ENCODE measurements around the gene LEO1. TPM values are rescaled to one million over a fixed set of nuclear protein-coding genes. Genes with fewer than 3 reads are reported as not detected.

The LEO1 gene
- total and polyA plus RNA-seq, 2 of the 13 experiments (the other 11 are each of a cell fraction or from before 2014, with no cell fraction given) = 17.0 to 60.3 TPM

DNA sequence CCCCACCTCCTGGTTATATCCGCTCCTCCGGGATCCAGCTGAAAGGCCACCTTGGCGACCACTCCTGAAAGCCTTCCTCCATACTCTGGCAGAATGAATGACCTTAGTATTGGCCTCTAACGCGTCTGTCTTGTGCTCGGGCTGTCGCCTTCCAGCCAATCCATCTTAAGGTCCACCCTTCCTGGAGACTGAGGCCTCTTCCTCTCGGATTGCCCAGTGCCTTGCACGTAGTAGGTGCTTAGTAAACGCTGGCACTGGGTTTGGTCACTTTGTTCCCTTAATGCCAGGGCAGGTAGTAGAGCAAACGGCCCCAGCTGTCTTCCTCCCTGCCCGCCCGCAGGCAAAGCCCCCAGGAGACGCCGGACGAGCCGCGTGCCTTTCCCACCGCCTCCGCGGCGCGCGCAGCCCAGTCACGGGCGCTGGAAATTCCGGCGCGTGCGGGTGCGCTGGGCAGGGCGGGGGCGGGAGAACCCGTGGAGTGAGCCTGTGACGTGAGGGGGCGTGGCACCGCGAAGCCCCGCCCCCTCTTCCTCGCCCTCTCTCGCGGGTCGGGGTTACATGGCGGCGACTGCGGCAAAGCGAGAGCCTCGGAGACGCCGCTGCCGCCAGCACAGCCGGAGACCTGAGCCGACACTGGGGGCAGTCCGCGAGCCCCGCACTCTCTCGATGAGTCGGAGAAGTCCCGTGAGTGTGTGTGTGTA lies 47.3 kb upstream of the LEO1 start, which contains the start of gene MAPK6:
Gene MAPK6 (plus strand): TSS at position 527 of the 701 bp plus-strand sequence. CDS start 27,242 bp downstream, outside the sequence.
- peak within 1 kb of the TSS; percentile 100 for H3K4me2 ChIP-seq (ENCODE audit: low read depth, low read length)
- in situ Hi-C loops (cut with HindIII; ENCODE audit: extremely low pct_ligation_motif_present, low pct_unique_long_range_greater_than_20kb) = no loop called here
- peak within 1 kb of the TSS; percentile 99 for H3K9ac ChIP-seq (ENCODE audit: insufficient read depth, low read depth, low read length)
- 31% methylated on average over 13 of the region's 59 CpGs for WGBS (ENCODE audit: low lambda C conversion rate)
- intact Hi-C loops (cut with micrococcal nuclease; ENCODE audit: unreplicated experiment) = no loop called here
- no peak for FAIRE-seq
- H3K27me3 ChIP-seq (ENCODE audit: control insufficient read depth in 1 of 2, insufficient read depth in 2 of 2, low read length in 2 of 2) = no peaks in the 10 kb centered on the region; a peak in 1 of 5 replicates
- H3K4me3 ChIP-seq (replicated peaks in 1 of 3; ENCODE audit: insufficient read depth in 1 of 3, low read depth in 2 of 3, low read length in 3 of 3) = peak within 1 kb of the TSS; percentile 62 to 99 (median 77)
- peaks cover 38% of the 10 kb centered on the region for H3K4me1 ChIP-seq (ENCODE audit: insufficient read depth, low read length)
- peak within 1 kb of the TSS; percentile 99 for H3K27ac ChIP-seq (ENCODE audit: extremely low read length, insufficient read depth, low read length)
- peaks cover 17% of the 10 kb centered on the region for H4K20me1 ChIP-seq (ENCODE audit: insufficient read depth, low read length)
- H3K36me3 ChIP-seq (replicated peaks in 1 of 2; ENCODE audit: control insufficient read depth in 1 of 2, insufficient read depth in 2 of 2, low read length in 2 of 2) = no peaks in the 10 kb centered on the region
- peak; percentile 68 for ATAC-seq
- DNase-seq (ENCODE audit: low spot score) = peak; percentile 80
- no peaks in the 10 kb centered on the region for H3K9me3 ChIP-seq (ENCODE audit: low read length)
- peaks cover 49% of the 10 kb centered on the region for H3K79me2 ChIP-seq (ENCODE audit: insufficient read depth, low read length)
- BruUV-seq (replicated peaks) = no TSS peak
- CTCF ChIA-PET (ENCODE audit: low intra/inter-chr PET ratio, low total read pairs) = no interaction called here
- H2AFZ ChIP-seq (ENCODE audit: low read length) = no peak within 1 kb of the TSS
- POLR2A ChIA-PET = interaction anchor here (0.9 to 1.8 kb wide), 5 partner anchors 9 to 59 kb away, joined by 3 to 10 read pairs (median 4); partner anchors contain the start of gene LEO1
- peak; percentile 91 for TF ChIP-seq HDAC1 (CRISPR knock-in tag; IDR thresholded peaks at IDR 0.05)
- TF ChIP-seq RORA (CRISPR knock-in tag; IDR thresholded peaks at IDR 0.05) = no peak
- TF ChIP-seq, protein P1, sequence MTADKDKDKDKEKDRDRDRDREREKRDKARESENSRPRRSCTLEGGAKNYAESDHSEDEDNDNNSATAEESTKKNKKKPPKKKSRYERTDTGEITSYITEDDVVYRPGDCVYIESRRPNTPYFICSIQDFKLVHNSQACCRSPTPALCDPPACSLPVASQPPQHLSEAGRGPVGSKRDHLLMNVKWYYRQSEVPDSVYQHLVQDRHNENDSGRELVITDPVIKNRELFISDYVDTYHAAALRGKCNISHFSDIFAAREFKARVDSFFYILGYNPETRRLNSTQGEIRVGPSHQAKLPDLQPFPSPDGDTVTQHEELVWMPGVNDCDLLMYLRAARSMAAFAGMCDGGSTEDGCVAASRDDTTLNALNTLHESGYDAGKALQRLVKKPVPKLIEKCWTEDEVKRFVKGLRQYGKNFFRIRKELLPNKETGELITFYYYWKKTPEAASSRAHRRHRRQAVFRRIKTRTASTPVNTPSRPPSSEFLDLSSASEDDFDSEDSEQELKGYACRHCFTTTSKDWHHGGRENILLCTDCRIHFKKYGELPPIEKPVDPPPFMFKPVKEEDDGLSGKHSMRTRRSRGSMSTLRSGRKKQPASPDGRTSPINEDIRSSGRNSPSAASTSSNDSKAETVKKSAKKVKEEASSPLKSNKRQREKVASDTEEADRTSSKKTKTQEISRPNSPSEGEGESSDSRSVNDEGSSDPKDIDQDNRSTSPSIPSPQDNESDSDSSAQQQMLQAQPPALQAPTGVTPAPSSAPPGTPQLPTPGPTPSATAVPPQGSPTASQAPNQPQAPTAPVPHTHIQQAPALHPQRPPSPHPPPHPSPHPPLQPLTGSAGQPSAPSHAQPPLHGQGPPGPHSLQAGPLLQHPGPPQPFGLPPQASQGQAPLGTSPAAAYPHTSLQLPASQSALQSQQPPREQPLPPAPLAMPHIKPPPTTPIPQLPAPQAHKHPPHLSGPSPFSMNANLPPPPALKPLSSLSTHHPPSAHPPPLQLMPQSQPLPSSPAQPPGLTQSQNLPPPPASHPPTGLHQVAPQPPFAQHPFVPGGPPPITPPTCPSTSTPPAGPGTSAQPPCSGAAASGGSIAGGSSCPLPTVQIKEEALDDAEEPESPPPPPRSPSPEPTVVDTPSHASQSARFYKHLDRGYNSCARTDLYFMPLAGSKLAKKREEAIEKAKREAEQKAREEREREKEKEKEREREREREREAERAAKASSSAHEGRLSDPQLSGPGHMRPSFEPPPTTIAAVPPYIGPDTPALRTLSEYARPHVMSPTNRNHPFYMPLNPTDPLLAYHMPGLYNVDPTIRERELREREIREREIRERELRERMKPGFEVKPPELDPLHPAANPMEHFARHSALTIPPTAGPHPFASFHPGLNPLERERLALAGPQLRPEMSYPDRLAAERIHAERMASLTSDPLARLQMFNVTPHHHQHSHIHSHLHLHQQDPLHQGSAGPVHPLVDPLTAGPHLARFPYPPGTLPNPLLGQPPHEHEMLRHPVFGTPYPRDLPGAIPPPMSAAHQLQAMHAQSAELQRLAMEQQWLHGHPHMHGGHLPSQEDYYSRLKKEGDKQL (CRISPR knock-in tag; IDR thresholded peaks at IDR 0.05; ENCODE audit: low read depth) = 0 out of 2 replicates have a peak, but pooled peaks have one; percentile 38
- TF ChIP-seq ZNF496 (CRISPR knock-in tag; IDR thresholded peaks at IDR 0.05; ENCODE audit: insufficient replicate concordance) = no peak
- TF ChIP-seq U2AF1 (optimal IDR thresholded peaks at IDR 0.05; ENCODE audit: low read depth, low read length) = no peak
- TF ChIP-seq ZNF260 (CRISPR knock-in tag; IDR thresholded peaks at IDR 0.05; ENCODE audit: borderline replicate concordance, low read depth) = no peak
- TF ChIP-seq ZNF557 (CRISPR knock-in tag; IDR thresholded peaks at IDR 0.05) = 0 out of 2 replicates have a peak, but pooled peaks have one; percentile 27
- TF ChIP-seq ARNTL (CRISPR knock-in tag; IDR thresholded peaks at IDR 0.05) = peak; percentile 99
- peak; percentile 93 for TF ChIP-seq ZNF564 (CRISPR knock-in tag; IDR thresholded peaks at IDR 0.05)
- 0 out of 2 replicates have a peak, but pooled peaks have one; percentile 87 for TF ChIP-seq ZNF224 (CRISPR knock-in tag; IDR thresholded peaks at IDR 0.05)
- peak; percentile 52 for TF ChIP-seq IKZF4 (CRISPR knock-in tag; IDR thresholded peaks at IDR 0.05; ENCODE audit: borderline replicate concordance, low read depth, not compliant biosample characterization)
- TF ChIP-seq, protein P2, sequence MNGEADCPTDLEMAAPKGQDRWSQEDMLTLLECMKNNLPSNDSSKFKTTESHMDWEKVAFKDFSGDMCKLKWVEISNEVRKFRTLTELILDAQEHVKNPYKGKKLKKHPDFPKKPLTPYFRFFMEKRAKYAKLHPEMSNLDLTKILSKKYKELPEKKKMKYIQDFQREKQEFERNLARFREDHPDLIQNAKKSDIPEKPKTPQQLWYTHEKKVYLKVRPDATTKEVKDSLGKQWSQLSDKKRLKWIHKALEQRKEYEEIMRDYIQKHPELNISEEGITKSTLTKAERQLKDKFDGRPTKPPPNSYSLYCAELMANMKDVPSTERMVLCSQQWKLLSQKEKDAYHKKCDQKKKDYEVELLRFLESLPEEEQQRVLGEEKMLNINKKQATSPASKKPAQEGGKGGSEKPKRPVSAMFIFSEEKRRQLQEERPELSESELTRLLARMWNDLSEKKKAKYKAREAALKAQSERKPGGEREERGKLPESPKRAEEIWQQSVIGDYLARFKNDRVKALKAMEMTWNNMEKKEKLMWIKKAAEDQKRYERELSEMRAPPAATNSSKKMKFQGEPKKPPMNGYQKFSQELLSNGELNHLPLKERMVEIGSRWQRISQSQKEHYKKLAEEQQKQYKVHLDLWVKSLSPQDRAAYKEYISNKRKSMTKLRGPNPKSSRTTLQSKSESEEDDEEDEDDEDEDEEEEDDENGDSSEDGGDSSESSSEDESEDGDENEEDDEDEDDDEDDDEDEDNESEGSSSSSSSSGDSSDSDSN (CRISPR knock-in tag; IDR thresholded peaks at IDR 0.05) = peak; percentile 67
- peak; percentile 79; the same call in 1 of the 2 replicates for TF ChIP-seq ZSCAN21 (CRISPR knock-in tag; IDR thresholded peaks at IDR 0.05; ENCODE audit: borderline replicate concordance)
- TF ChIP-seq HNRNPUL1 (IDR thresholded peaks at IDR 0.05; ENCODE audit: low read depth, low read length) = 0 out of 2 replicates have a peak, but pooled peaks have one; percentile 24
- TF ChIP-seq ARNT (IDR thresholded peaks at IDR 0.05) = no peak
- TF ChIP-seq ZZZ3 (CRISPR knock-in tag; IDR thresholded peaks at IDR 0.05; ENCODE audit: borderline replicate concordance) = no peak
- 0 out of 2 replicates have a peak, but pooled peaks have one; percentile 31 for TF ChIP-seq GATAD2A (CRISPR knock-in tag; IDR thresholded peaks at IDR 0.05)

All from HepG2 (cell line).